Rectal smooth muscle tissue (tissue), 1 donor: ENCODE results near the gene DND1.
"Not testable (repeated sequence)": the region's sequence is repeated elsewhere in the genome, so short reads cannot be mapped to it uniquely, and the experiment has no call there.

Experiments
- H3K27ac ChIP-seq: one replicate; pipeline ENCODE4 v1.7.0; 2013; ENCODE audit warnings: low read depth, low read length, inconsistent platforms
- H3K27me3 ChIP-seq: one replicate; pipeline ENCODE4 v1.7.0; 2013; ENCODE audit warnings: low read length; ENCODE audit not compliant: control insufficient read depth, insufficient read depth
- H3K36me3 ChIP-seq: one replicate; pipeline ENCODE4 v1.7.0; 2013; ENCODE audit warnings: low read length; ENCODE audit not compliant: control insufficient read depth, insufficient read depth
- H3K4me1 ChIP-seq: one replicate; pipeline ENCODE4 v1.7.0; 2013; ENCODE audit warnings: low read length; ENCODE audit not compliant: control insufficient read depth, insufficient read depth
- H3K4me3 ChIP-seq: one replicate; pipeline ENCODE4 v1.7.0; 2013; ENCODE audit warnings: low read length
- H3K9ac ChIP-seq: one replicate; pipeline ENCODE4 v1.7.0; 2013; ENCODE audit warnings: low read length

The DND1 gene

GRCh38 chr5:140694276-140694675 lies 20.9 kb upstream of the DND1 start:
- peaks cover 35% of the 10 kb centered on the region for H3K36me3 ChIP-seq

GRCh38 chr5:140690941-140691924 lies 17.9 kb upstream of the DND1 start, which contains the start of the genes HARS1 and HARS2:
TSS of gene HARS1 (minus strand) at chr5:140691370. CDS start at chr5:140691304, 66 bp downstream.
TSS of gene HARS2 (plus strand) at chr5:140691455. CDS start at chr5:140691649, 194 bp downstream.
- Histone ChIP-seq H3K4me1 (peaks cover 12% of the 10 kb centered on the region), H3K36me3 (peaks cover 15% of the 10 kb centered on the region), H3K4me3 (peak within 1 kb of the TSS; percentile 98), H3K27ac (peak within 1 kb of the TSS; percentile 80), H3K27me3 (no peaks in the 10 kb centered on the region), H3K9ac (peak within 1 kb of the TSS; percentile 93)

More at GRCh38 chr5:140694276-140694675, 20.9 kb upstream of the DND1 start:
- Histone ChIP-seq H3K9ac (no peak overlapping the region), H3K4me3 (no peak overlapping the region), H3K4me1 (peaks cover 12% of the 10 kb centered on the region), H3K27ac (no peak overlapping the region), H3K27me3 (no peaks in the 10 kb centered on the region)

DNA sequence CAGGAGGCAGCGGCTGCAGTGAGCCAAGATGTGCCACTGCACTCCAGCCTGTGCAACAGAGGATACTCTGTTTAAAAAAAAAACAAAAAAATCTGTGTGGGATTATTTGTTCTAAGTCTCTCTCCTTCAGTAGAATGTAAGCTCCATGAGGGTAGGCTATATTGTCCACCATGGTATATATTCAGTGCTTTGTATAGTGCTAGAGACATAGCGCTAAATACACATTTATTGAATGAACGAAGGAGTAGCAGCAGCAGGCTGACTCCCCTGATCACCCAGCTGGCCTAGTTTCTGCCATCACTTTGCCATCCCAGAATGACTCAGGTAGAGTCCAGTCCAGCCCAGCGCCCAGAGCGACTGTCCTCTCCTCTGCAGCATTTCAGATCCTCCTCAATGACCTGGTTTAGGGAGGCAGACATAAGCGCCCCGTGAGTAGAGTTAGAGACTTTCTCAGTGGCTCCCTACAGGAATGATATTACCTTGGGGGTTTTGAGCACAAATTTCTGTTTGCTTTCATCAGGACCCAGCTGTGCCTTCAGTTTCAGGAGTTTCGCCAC lies 17.1 kb upstream of the DND1 start:
- peaks cover 12% of the 10 kb centered on the region for H3K4me1 ChIP-seq
- peak overlapping the region; percentile 93 for H3K9ac ChIP-seq
- H3K27me3 ChIP-seq = no peaks in the 10 kb centered on the region
- peaks cover 7% of the 10 kb centered on the region for H3K36me3 ChIP-seq
- peak overlapping the region; percentile 98 for H3K4me3 ChIP-seq
- H3K27ac ChIP-seq = peak overlapping the region; percentile 80

DNA sequence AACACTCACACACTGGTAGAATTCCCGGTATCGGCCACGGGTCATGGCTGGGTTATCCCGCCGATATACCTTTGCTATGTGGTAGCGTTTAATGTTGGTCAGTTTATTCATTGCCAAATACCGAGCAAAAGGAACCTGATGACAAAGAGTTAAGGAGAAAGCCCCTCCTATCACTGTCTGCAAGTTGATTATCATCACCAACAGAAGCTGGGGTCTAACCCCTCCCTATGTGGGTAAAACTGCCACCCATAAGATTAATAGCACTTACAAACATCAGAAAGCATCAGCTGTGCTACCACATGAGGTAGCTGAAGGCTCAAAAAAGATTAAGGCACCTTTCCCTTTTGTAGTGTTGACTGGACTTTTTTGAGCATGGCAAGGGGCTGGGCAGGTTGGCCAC lies 5.6 kb upstream of the DND1 start:
- H3K27me3 ChIP-seq = no peaks in the 10 kb centered on the region
- H3K9ac ChIP-seq = no peak overlapping the region
- H3K4me1 ChIP-seq = no peaks in the 10 kb centered on the region
- no peak overlapping the region for H3K4me3 ChIP-seq
- no peak overlapping the region for H3K27ac ChIP-seq
- peaks cover 40% of the 10 kb centered on the region for H3K36me3 ChIP-seq

- Histone ChIP-seq H3K4me1 (no peaks in the 10 kb centered on the region), H3K36me3 (peaks cover 39% of the 10 kb centered on the region), H3K27me3 (no peaks in the 10 kb centered on the region)
These were observed 4.6 kb upstream of the DND1 start for GRCh38 chr5:140677947-140678346.

DNA sequence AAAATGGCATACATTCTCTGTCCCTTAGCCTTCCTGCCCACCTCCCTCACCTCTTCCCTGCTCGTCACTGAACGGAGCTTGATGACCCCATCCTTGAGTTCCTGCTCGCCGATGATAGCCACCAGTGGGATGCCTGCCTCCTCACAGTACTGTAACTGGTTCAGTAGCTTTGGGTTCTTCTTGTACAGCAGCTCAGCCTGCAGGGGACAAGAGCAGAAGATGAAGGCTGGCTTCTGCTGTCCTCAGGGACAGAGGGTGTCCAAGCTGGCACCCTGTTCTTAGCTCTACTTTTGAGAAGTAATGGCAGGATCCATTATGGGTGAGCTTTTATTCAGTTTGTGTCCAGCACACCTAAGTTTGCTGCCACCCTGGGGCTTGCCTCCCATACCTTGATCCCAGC lies 1.3 kb upstream of the DND1 start:
- peaks cover 36% of the 10 kb centered on the region for H3K36me3 ChIP-seq
- no peaks in the 10 kb centered on the region for H3K27me3 ChIP-seq
- H3K4me1 ChIP-seq = no peaks in the 10 kb centered on the region

More at GRCh38 chr5:140677947-140678346, 4.6 kb upstream of the DND1 start:
- H3K4me3 ChIP-seq = no peak overlapping the region
- no peak overlapping the region for H3K27ac ChIP-seq
- no peak overlapping the region for H3K9ac ChIP-seq

GRCh38 chr5:140674211-140674610 lies 835 bp upstream of the DND1 start:
- Histone ChIP-seq H3K4me1 (no peaks in the 10 kb centered on the region), H3K9ac (no peak overlapping the region), H3K36me3 (peaks cover 40% of the 10 kb centered on the region), H3K27ac (no peak overlapping the region), H3K4me3 (no peak overlapping the region), H3K27me3 (no peaks in the 10 kb centered on the region)

More for the DNA sequence above, 1.3 kb upstream of the DND1 start:
- H3K4me3 ChIP-seq = no peak overlapping the region
- no peak overlapping the region for H3K9ac ChIP-seq
- no peak overlapping the region for H3K27ac ChIP-seq

GRCh38 chr5:140672455-140673186 lies 755 bp downstream of the DND1 start:
- H3K4me3 ChIP-seq = peak overlapping the region; percentile 22
- H3K36me3 ChIP-seq = peaks cover 54% of the 10 kb centered on the region

DNA sequence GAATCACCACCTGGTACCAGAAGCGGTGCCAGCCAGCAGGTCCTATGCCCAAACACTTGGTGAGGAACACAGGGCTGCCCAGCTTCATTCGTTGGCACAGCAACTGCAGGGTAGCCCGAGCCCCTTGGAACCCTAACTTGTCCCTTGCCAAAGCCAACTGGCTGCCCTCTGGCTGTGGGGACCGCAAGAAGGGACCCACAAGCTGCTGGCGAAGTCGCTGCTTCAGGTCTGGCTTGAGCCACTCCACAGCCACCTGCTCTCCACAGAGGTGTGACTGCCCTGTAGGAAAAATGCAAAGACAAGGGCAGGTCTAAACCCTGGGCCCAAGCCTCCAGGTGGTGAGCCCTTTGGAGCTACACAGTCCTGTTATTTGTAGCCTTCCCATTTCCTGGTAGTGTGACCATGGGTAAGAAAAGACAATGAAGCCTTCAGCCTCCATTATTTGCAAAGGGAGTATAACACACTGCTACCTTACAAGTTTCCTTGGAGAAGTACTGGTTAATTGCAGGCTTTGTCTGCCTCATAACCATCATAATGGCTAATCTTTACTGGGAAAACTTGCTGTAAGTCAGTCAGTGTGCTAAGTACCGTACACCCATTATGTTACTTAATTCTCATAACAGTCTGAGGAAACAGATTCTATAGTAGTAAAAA lies 1.8 kb downstream of the DND1 start:
- no peak overlapping the region for H3K4me3 ChIP-seq
- H3K4me1 ChIP-seq = no peaks in the 10 kb centered on the region
- no peak overlapping the region for H3K27ac ChIP-seq
- no peak overlapping the region for H3K9ac ChIP-seq
- peaks cover 46% of the 10 kb centered on the region for H3K36me3 ChIP-seq
- no peaks in the 10 kb centered on the region for H3K27me3 ChIP-seq

More at GRCh38 chr5:140672455-140673186, 755 bp downstream of the DND1 start:
- no peak overlapping the region for H3K9ac ChIP-seq
- no peaks in the 10 kb centered on the region for H3K27me3 ChIP-seq
- H3K4me1 ChIP-seq = no peaks in the 10 kb centered on the region
- no peak overlapping the region for H3K27ac ChIP-seq

- peaks cover 41% of the 10 kb centered on the region for H3K36me3 ChIP-seq
- H3K4me3 ChIP-seq, H3K9ac ChIP-seq, H3K27ac ChIP-seq, H3K27me3 ChIP-seq, H3K4me1 ChIP-seq: not testable (repeated sequence)
These were observed 2.3 kb downstream of the DND1 start for GRCh38 chr5:140671035-140671434.

GRCh38 chr5:140664359-140665119 lies 8.8 kb downstream of the DND1 start, which contains the start of gene WDR55:
TSS of gene WDR55 (plus strand) at chr5:140664904. CDS start at chr5:140664913, 9 bp downstream.
- Histone ChIP-seq H3K36me3 (peaks cover 40% of the 10 kb centered on the region), H3K27me3 (no peaks in the 10 kb centered on the region)

More at GRCh38 chr5:140664359-140665119, 8.8 kb downstream of the DND1 start, which contains the start of gene WDR55:
- Histone ChIP-seq H3K27ac (peak within 1 kb of the TSS; percentile 94), H3K9ac (peak within 1 kb of the TSS; percentile 98), H3K4me1 (no peaks in the 10 kb centered on the region), H3K4me3 (peak within 1 kb of the TSS; percentile 96)
